Adipocyte (in vitro differentiated cells): ENCODE results near the gene ACTR6.
A peak's percentile ranks its signal among the peaks of the same experiment; 100 is the strongest.

Experiments
- DNase-seq: peaks from one replicate; pipeline ENCODE4 v3.0.0-alpha.2; 2015; ENCODE audit warnings: low read depth
- H3K27me3 ChIP-seq: replicated peaks from 2 replicates; pipeline ENCODE4 v1.7.0; 2013; ENCODE audit warnings: mild to moderate bottlenecking, low read length, moderate library complexity; ENCODE audit not compliant: control insufficient read depth, insufficient read depth
- H3K36me3 ChIP-seq: 2 replicates; pipeline ENCODE4 v1.7.0; 2013; ENCODE audit warnings: low read length, mild to moderate bottlenecking, moderate library complexity; ENCODE audit not compliant: control insufficient read depth, insufficient read depth, severe bottlenecking
- H3K4me1 ChIP-seq: 2 replicates; pipeline ENCODE4 v1.7.0; 2013; ENCODE audit warnings: mild to moderate bottlenecking, low read length, moderate library complexity; ENCODE audit not compliant: control insufficient read depth, insufficient read depth
- H3K4me3 ChIP-seq: 2 replicates; pipeline ENCODE4 v1.7.0; 2013; ENCODE audit warnings: mild to moderate bottlenecking, low read length, moderate library complexity
- H3K9ac ChIP-seq: 2 replicates; pipeline ENCODE4 v1.7.0; 2013; ENCODE audit warnings: mild to moderate bottlenecking, low read length, moderate library complexity
- H3K9me3 ChIP-seq: 2 replicates; pipeline ENCODE4 v1.7.0; 2013; ENCODE audit warnings: mild to moderate bottlenecking, low read length, moderate library complexity; ENCODE audit not compliant: control insufficient read depth

The ACTR6 gene

GRCh38 chr12:100200463-100201181 lies at the start of gene ACTR6:
ACTR6 (plus strand) TSS chr12:100200815; CDS start chr12:100200852, 37 bp downstream.
- DNase-seq: peak; percentile 98
- peak within 1 kb of the TSS; percentile 92 for H3K4me3 ChIP-seq
- H3K4me1 ChIP-seq: peaks cover 8% of the 10 kb centered on the region
- peaks cover under 1% of the 10 kb centered on the region for H3K36me3 ChIP-seq
- H3K9ac ChIP-seq: peak within 1 kb of the TSS; percentile 96
- H3K9me3 ChIP-seq: no peaks in the 10 kb centered on the region
- H3K27me3 ChIP-seq: no peaks in the 10 kb centered on the region

GRCh38 chr12:100151769-100152168 lies 48.8 kb upstream of the ACTR6 start:
- no peak for DNase-seq
- Histone ChIP-seq H3K9ac (no peak overlapping the region), H3K9me3 (no peaks in the 10 kb centered on the region), H3K4me1 (no peaks in the 10 kb centered on the region), H3K27me3 (no peaks in the 10 kb centered on the region), H3K36me3 (no peaks in the 10 kb centered on the region), H3K4me3 (no peak overlapping the region)

- no peaks in the 10 kb centered on the region for H3K4me1 ChIP-seq
- no peak overlapping the region for H3K4me3 ChIP-seq
- no peaks in the 10 kb centered on the region for H3K9me3 ChIP-seq
- H3K9ac ChIP-seq: no peak overlapping the region
- DNase-seq: no peak
- H3K27me3 ChIP-seq: no peaks in the 10 kb centered on the region
- H3K36me3 ChIP-seq: no peaks in the 10 kb centered on the region
Measured at GRCh38 chr12:100153131-100153530, 47.5 kb upstream of the ACTR6 start.

- Histone ChIP-seq H3K4me3 (no peak overlapping the region), H3K9me3 (no peaks in the 10 kb centered on the region), H3K27me3 (no peaks in the 10 kb centered on the region), H3K36me3 (no peaks in the 10 kb centered on the region), H3K9ac (no peak overlapping the region), H3K4me1 (no peaks in the 10 kb centered on the region)
- DNase-seq: peak; percentile 75
Measured at GRCh38 chr12:100154474-100155247, 46.0 kb upstream of the ACTR6 start.

- no peaks in the 10 kb centered on the region for H3K9me3 ChIP-seq
- H3K36me3 ChIP-seq: no peaks in the 10 kb centered on the region
- no peak for DNase-seq
- H3K4me1 ChIP-seq: no peaks in the 10 kb centered on the region
- H3K9ac ChIP-seq: no peak overlapping the region
- H3K27me3 ChIP-seq: no peaks in the 10 kb centered on the region
- H3K4me3 ChIP-seq: no peak overlapping the region
Measured at GRCh38 chr12:100156731-100157426, 43.7 kb upstream of the ACTR6 start.

- Histone ChIP-seq H3K4me1 (no peaks in the 10 kb centered on the region), H3K27me3 (no peaks in the 10 kb centered on the region), H3K9ac (no peak overlapping the region), H3K36me3 (no peaks in the 10 kb centered on the region), H3K4me3 (no peak overlapping the region), H3K9me3 (no peaks in the 10 kb centered on the region)
- no peak for DNase-seq
Measured at GRCh38 chr12:100157427-100157821, 43.2 kb upstream of the ACTR6 start.

GRCh38 chr12:100158535-100158934 lies 42.1 kb upstream of the ACTR6 start:
- no peak overlapping the region for H3K9ac ChIP-seq
- H3K4me1 ChIP-seq: peaks cover 2% of the 10 kb centered on the region
- H3K36me3 ChIP-seq: no peaks in the 10 kb centered on the region
- H3K9me3 ChIP-seq: no peaks in the 10 kb centered on the region
- DNase-seq: no peak
- H3K27me3 ChIP-seq: no peaks in the 10 kb centered on the region
- H3K4me3 ChIP-seq: no peak overlapping the region

GRCh38 chr12:100159391-100160104 lies 41.1 kb upstream of the ACTR6 start:
- Histone ChIP-seq H3K27me3 (no peaks in the 10 kb centered on the region), H3K9ac (no peak overlapping the region), H3K4me1 (peaks cover 9% of the 10 kb centered on the region), H3K36me3 (no peaks in the 10 kb centered on the region), H3K4me3 (no peak overlapping the region), H3K9me3 (no peaks in the 10 kb centered on the region)
- no peak for DNase-seq

GRCh38 chr12:100163416-100164152 lies 37.0 kb upstream of the ACTR6 start:
- H3K36me3 ChIP-seq: no peaks in the 10 kb centered on the region
- H3K4me1 ChIP-seq: peaks cover 9% of the 10 kb centered on the region
- H3K9ac ChIP-seq: peak overlapping the region; percentile 22
- DNase-seq: peak; percentile 75
- H3K4me3 ChIP-seq: peak overlapping the region; percentile 70
- H3K27me3 ChIP-seq: no peaks in the 10 kb centered on the region
- no peaks in the 10 kb centered on the region for H3K9me3 ChIP-seq

GRCh38 chr12:100164153-100164704 lies 36.4 kb upstream of the ACTR6 start:
- peak overlapping the region; percentile 70 for H3K4me3 ChIP-seq
- H3K36me3 ChIP-seq: no peaks in the 10 kb centered on the region
- no peaks in the 10 kb centered on the region for H3K27me3 ChIP-seq
- H3K9me3 ChIP-seq: no peaks in the 10 kb centered on the region
- H3K4me1 ChIP-seq: peaks cover 9% of the 10 kb centered on the region
- no peak for DNase-seq
- peak overlapping the region; percentile 60 for H3K9ac ChIP-seq
